Esophagus squamous epithelium (tissue), 4 donors: ENCODE measurements around the gene COPS6.

Experiments
- CTCF ChIP-seq, 6 experiments: fragments of 450-650 bp in 4 of 6; fragments of 200-600 bp in 2 of 6; sonication (generic) in 2 of 6; IDR thresholded peaks; one replicate each; pipeline ENCODE4 v1.5.1; 2016 to 2019; ENCODE audit warnings: antibody characterized with exemption in 6 of 6, mild to moderate bottlenecking in 4 of 6, moderate library complexity in 4 of 6
- POLR2A ChIP-seq, 4 donors: fragments of 450-650 bp; IDR thresholded peaks; one replicate each; pipeline ENCODE4 v1.6.1; 2017; ENCODE audit warnings: antibody characterized with exemption in 4 of 4, mild to moderate bottlenecking in 4 of 4, moderate library complexity in 3 of 4

GRCh38 chr7:100111156-100111555, 22.4 kb downstream of the COPS6 start:
- TF ChIP-seq CTCF (IDR thresholded peaks at IDR 0.05) (no peak), POLR2A (IDR thresholded peaks at IDR 0.05) (no peak)
